ENCODE results near the gene SMG1. TPM values are rescaled to one million over a fixed set of nuclear protein-coding genes. Genes with fewer than 3 reads are reported as not detected.

Gene SMG1
- total RNA-seq, 2 experiments from 2014 or later = 85.1 to 91.8 TPM

DNA sequence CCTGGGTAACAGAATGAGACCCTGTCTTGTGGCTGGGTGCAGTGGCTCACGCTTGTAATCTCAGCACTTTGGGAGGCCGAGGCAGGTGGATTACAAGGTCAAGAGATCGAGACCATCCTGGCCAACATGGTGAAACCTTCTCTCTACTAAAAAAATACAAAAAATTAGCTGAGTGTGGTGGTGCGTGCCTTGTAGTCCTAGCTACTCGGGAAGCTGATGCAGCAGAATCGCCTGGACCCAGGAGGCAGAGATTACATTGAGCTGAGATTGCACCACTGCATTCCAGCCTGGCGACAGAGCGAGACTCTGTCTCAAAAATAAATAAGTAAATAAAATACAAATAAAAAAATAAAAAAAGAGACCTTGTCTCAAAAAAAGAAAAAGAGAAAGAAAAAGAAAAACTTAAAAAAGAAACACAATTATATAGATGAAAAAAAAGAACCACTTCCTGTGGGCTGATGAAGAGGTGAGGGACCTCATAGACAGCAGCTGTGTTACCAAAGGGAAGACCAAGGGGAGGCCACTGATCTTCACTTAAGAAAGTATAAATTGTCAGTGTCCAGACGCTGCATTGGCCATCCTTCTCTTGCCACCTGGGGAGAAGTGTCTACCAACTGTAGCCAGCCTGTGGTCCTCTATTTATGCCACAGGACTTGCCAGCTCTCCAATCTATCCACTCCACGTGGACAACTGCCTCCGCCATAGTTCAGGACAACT lies 24.4 kb upstream of the SMG1 start:
- no peak for DNase-seq
- no peak overlapping the region for H3K27ac Mint-ChIP-seq
- no peaks in the 10 kb centered on the region for H3K9me3 Mint-ChIP-seq
- ChIA-PET CTCF (no interaction called here), POLR2A (no interaction called here)
- no peak overlapping the region for H3K4me3 Mint-ChIP-seq
- no peaks in the 10 kb centered on the region for H3K27me3 Mint-ChIP-seq
- intact Hi-C loops (cut with micrococcal nuclease) = no loop called here
- H3K4me1 Mint-ChIP-seq (ENCODE audit: low read depth) = peaks cover 19% of the 10 kb centered on the region
- H3K36me3 Mint-ChIP-seq = no peaks in the 10 kb centered on the region

- DNase-seq = no peak
- Mint-ChIP-seq H3K4me3 (no peak overlapping the region), H3K9me3 (no peaks in the 10 kb centered on the region), H3K27me3 (no peaks in the 10 kb centered on the region), H3K4me1 (ENCODE audit: low read depth) (peaks cover 24% of the 10 kb centered on the region), H3K36me3 (no peaks in the 10 kb centered on the region), H3K27ac (no peak overlapping the region)
- POLR2A ChIA-PET = no interaction called here
- CTCF ChIA-PET = no interaction called here
- intact Hi-C loops (cut with micrococcal nuclease) = no loop called here
Measured at GRCh38 chr16:18948372-18949020, 22.3 kb upstream of the SMG1 start.

DNA sequence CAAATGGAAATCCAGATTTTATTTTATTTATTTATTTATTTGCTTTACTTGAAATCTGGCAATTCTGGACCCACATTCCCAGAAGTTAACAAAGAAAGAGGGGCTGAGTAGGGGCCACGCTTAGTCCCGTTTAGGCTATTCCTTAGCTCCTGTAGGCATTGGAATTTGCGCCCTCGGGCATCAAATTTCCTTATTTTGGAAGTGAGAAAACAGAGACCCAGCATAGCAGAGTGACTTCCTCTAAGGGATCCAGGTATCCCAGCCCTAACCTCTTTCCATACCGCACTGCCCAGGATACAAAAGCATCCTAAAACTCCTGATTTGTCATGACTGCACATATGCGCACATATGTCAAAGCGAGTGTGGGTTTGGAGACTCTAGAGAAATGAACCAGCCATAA lies 19.0 kb upstream of the SMG1 start:
- Mint-ChIP-seq H3K4me1 (ENCODE audit: low read depth) (peaks cover 19% of the 10 kb centered on the region), H3K36me3 (no peaks in the 10 kb centered on the region), H3K27ac (no peak overlapping the region), H3K27me3 (no peaks in the 10 kb centered on the region), H3K9me3 (no peaks in the 10 kb centered on the region), H3K4me3 (no peak overlapping the region)
- DNase-seq = no peak
- POLR2A ChIA-PET = no interaction called here
- CTCF ChIA-PET = interaction anchor here (0.7 to 2.1 kb wide), 4 partner anchors 24 to 158 kb away, joined by 3 to 8 read pairs (median 5); partner anchors contain the start of gene ARL6IP1
- intact Hi-C loops (cut with micrococcal nuclease) = no loop called here

GRCh38 chr16:18943414-18943813 lies 17.2 kb upstream of the SMG1 start:
- H3K9me3 Mint-ChIP-seq = no peaks in the 10 kb centered on the region
- H3K4me1 Mint-ChIP-seq (ENCODE audit: low read depth) = peaks cover 19% of the 10 kb centered on the region
- H3K27ac Mint-ChIP-seq = no peak overlapping the region
- no peaks in the 10 kb centered on the region for H3K27me3 Mint-ChIP-seq
- intact Hi-C loops (cut with micrococcal nuclease) = no loop called here
- CTCF ChIA-PET = no interaction called here
- POLR2A ChIA-PET = interaction anchor here (1.1 kb wide), 1 partner anchor 98 kb away, joined by 3 read pairs; no protein-coding TSS in a partner anchor
- no peak for DNase-seq
- H3K4me3 Mint-ChIP-seq = no peak overlapping the region
- no peaks in the 10 kb centered on the region for H3K36me3 Mint-ChIP-seq

GRCh38 chr16:18942061-18942460 lies 15.9 kb upstream of the SMG1 start:
- CTCF ChIA-PET = interaction anchor here (1.5 kb wide), 1 partner anchor 27 kb away, joined by 3 read pairs; no protein-coding TSS in a partner anchor
- Mint-ChIP-seq H3K36me3 (no peaks in the 10 kb centered on the region), H3K9me3 (no peaks in the 10 kb centered on the region), H3K27ac (no peak overlapping the region), H3K4me1 (ENCODE audit: low read depth) (peaks cover 17% of the 10 kb centered on the region), H3K27me3 (no peaks in the 10 kb centered on the region), H3K4me3 (no peak overlapping the region)
- intact Hi-C loops (cut with micrococcal nuclease) = no loop called here
- no peak for DNase-seq
- POLR2A ChIA-PET = no interaction called here

GRCh38 chr16:18941471-18941870 lies 15.3 kb upstream of the SMG1 start:
- intact Hi-C loops (cut with micrococcal nuclease) = no loop called here
- H3K36me3 Mint-ChIP-seq = no peaks in the 10 kb centered on the region
- DNase-seq = no peak
- no peak overlapping the region for H3K4me3 Mint-ChIP-seq
- H3K9me3 Mint-ChIP-seq = no peaks in the 10 kb centered on the region
- no peak overlapping the region for H3K27ac Mint-ChIP-seq
- CTCF ChIA-PET = interaction anchor here (1.5 kb wide), 1 partner anchor 28 kb away, joined by 3 read pairs; no protein-coding TSS in a partner anchor
- POLR2A ChIA-PET = interaction anchor here (0.7 kb wide), 1 partner anchor 111 kb away, joined by 5 read pairs; no protein-coding TSS in a partner anchor
- H3K27me3 Mint-ChIP-seq = no peaks in the 10 kb centered on the region
- H3K4me1 Mint-ChIP-seq (ENCODE audit: low read depth) = peaks cover 14% of the 10 kb centered on the region

- DNase-seq = no peak
- no peaks in the 10 kb centered on the region for H3K27me3 Mint-ChIP-seq
- no peaks in the 10 kb centered on the region for H3K9me3 Mint-ChIP-seq
- intact Hi-C loops (cut with micrococcal nuclease) = no loop called here
- no peak overlapping the region for H3K4me3 Mint-ChIP-seq
- no peak overlapping the region for H3K27ac Mint-ChIP-seq
- H3K36me3 Mint-ChIP-seq = no peaks in the 10 kb centered on the region
- ChIA-PET POLR2A (no interaction called here), CTCF (no interaction called here)
- H3K4me1 Mint-ChIP-seq (ENCODE audit: low read depth) = no peaks in the 10 kb centered on the region
Measured at GRCh38 chr16:18938986-18939385, 12.8 kb upstream of the SMG1 start.

- no peak for DNase-seq
- Mint-ChIP-seq H3K4me1 (ENCODE audit: low read depth) (no peaks in the 10 kb centered on the region), H3K27ac (no peak overlapping the region), H3K9me3 (no peaks in the 10 kb centered on the region), H3K36me3 (no peaks in the 10 kb centered on the region), H3K27me3 (no peaks in the 10 kb centered on the region), H3K4me3 (no peak overlapping the region)
- ChIA-PET CTCF (interaction anchor here (1.6 kb wide), 1 partner anchor 46 kb away, joined by 3 read pairs; no protein-coding TSS in a partner anchor), POLR2A (no interaction called here)
- intact Hi-C loops (cut with micrococcal nuclease) = no loop called here
Measured at GRCh38 chr16:18937390-18937789, 11.2 kb upstream of the SMG1 start.

DNA sequence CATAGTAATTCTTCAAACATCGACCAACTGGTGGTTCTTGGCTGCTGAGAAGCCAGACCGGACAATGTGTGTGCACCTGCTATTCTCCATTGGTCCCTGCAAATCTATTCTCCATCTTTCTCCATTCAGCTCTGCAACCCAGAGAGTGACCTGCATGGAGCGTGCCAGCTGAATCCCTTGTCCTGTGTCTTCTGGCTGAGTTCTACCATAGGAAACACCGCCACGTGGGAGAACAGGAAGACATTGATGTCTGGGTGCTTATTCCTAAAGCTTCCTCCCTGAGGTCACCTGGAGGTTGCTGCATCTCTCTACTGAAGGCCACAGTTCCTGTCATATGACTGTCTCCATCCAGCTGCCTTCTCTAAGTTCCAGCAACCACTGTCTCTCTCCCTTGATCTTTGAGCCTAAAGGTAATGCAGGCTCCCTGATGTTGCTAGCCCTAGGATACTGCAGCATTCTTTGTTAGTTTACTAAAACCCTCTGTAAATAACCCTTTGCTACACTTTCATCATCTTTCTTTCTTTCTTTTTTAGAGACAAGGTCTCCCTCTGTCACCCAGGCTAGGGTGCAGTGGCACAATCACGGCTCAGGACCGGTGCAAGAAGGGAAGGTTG lies 10.6 kb upstream of the SMG1 start:
- Mint-ChIP-seq H3K9me3 (no peaks in the 10 kb centered on the region), H3K36me3 (no peaks in the 10 kb centered on the region), H3K27me3 (no peaks in the 10 kb centered on the region), H3K4me1 (ENCODE audit: low read depth) (peaks cover under 1% of the 10 kb centered on the region), H3K27ac (no peak overlapping the region), H3K4me3 (no peak overlapping the region)
- ChIA-PET POLR2A (no interaction called here), CTCF (interaction anchor here (1.6 kb wide), 1 partner anchor 47 kb away, joined by 3 read pairs; no protein-coding TSS in a partner anchor)
- no peak for DNase-seq
- intact Hi-C loops (cut with micrococcal nuclease) = no loop called here

- CTCF ChIA-PET = no interaction called here
- intact Hi-C loops (cut with micrococcal nuclease) = no loop called here
- H3K4me1 Mint-ChIP-seq (ENCODE audit: low read depth) = peaks cover 2% of the 10 kb centered on the region
- no peak overlapping the region for H3K4me3 Mint-ChIP-seq
- no peaks in the 10 kb centered on the region for H3K9me3 Mint-ChIP-seq
- POLR2A ChIA-PET = no interaction called here
- no peak overlapping the region for H3K27ac Mint-ChIP-seq
- no peaks in the 10 kb centered on the region for H3K27me3 Mint-ChIP-seq
- no peak for DNase-seq
- H3K36me3 Mint-ChIP-seq = no peaks in the 10 kb centered on the region
Measured at GRCh38 chr16:18933501-18933900, 7.3 kb upstream of the SMG1 start.

DNA sequence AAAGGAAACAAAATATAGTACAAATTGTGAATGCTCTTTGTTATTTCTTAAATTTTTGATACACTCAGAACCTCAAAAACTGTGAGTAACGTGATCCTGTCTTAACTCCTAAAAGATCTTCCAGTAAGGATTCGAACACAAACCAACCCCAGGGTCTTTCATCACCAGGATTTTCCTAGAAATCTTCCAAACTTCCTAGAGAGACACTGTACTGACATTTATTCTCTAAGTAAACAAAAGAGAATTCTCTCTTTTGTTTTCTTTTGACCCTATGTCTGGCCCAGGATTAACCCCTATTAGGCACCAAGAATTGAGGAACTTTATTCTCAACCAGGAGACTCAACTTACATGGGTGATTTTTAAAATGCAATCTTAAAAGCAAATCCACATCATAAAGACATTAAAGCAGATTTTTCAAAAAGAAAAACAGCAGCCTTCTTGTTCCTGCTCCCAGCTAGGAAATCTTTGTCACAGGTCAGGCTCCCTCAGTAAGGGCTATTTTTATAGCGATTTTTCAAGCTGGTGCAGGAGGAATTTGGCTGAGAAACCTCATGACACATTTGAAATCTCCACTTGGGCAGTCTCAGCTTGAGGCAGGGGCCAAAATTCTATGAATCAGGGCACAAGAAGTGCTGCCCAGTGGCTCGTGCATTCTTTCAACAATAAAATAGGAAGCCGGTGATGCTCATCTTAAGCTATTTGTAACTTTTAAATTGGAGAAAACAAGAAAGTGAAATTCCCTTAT lies 6.2 kb upstream of the SMG1 start:
- H3K36me3 Mint-ChIP-seq = no peaks in the 10 kb centered on the region
- peaks cover 2% of the 10 kb centered on the region for H3K4me1 Mint-ChIP-seq (ENCODE audit: low read depth)
- no peak for DNase-seq
- H3K27ac Mint-ChIP-seq = no peak overlapping the region
- intact Hi-C loops (cut with micrococcal nuclease) = no loop called here
- H3K4me3 Mint-ChIP-seq = no peak overlapping the region
- CTCF ChIA-PET = no interaction called here
- POLR2A ChIA-PET = no interaction called here
- H3K9me3 Mint-ChIP-seq = no peaks in the 10 kb centered on the region
- H3K27me3 Mint-ChIP-seq = no peaks in the 10 kb centered on the region

GRCh38 chr16:18931756-18932155 lies 5.5 kb upstream of the SMG1 start:
- CTCF ChIA-PET = interaction anchor here (0.9 to 1.0 kb wide), 2 partner anchors 8 to 128 kb away, joined by 3 to 4 read pairs; no protein-coding TSS in a partner anchor
- H3K27ac Mint-ChIP-seq = no peak overlapping the region
- H3K36me3 Mint-ChIP-seq = no peaks in the 10 kb centered on the region
- DNase-seq = no peak
- POLR2A ChIA-PET = no interaction called here
- H3K27me3 Mint-ChIP-seq = no peaks in the 10 kb centered on the region
- peaks cover 7% of the 10 kb centered on the region for H3K4me1 Mint-ChIP-seq (ENCODE audit: low read depth)
- intact Hi-C loops (cut with micrococcal nuclease) = no loop called here
- no peaks in the 10 kb centered on the region for H3K9me3 Mint-ChIP-seq
- no peak overlapping the region for H3K4me3 Mint-ChIP-seq
